ENCODE results near the gene ATG12. TPM values are rescaled to one million over a fixed set of nuclear protein-coding genes. Genes with fewer than 3 reads are reported as not detected.

The ATG12 gene
- total RNA-seq, 1 experiment from 2014 or later = 48.7 TPM

GRCh38 chr5:115844321-115844817 is 3.0 kb upstream of the ATG12 start:
- no peak for DNase-seq
- H3K4me3 ChIP-seq = no peak overlapping the region
- H3K27ac ChIP-seq = no peak overlapping the region
- H2AFZ ChIP-seq = no peak overlapping the region
- no peaks in the 10 kb centered on the region; the same call in 1 of the 2 replicates for H3K9me3 ChIP-seq (ENCODE audit: insufficient read depth, low read depth)
- peaks cover 47% of the 10 kb centered on the region for H3K79me2 ChIP-seq (ENCODE audit: low read depth)
- no peaks in the 10 kb centered on the region for H3F3A ChIP-seq (ENCODE audit: insufficient read depth, low read depth)
- no TSS peak for BruUV-seq (replicated peaks)
- intact Hi-C loops (cut with micrococcal nuclease; ENCODE audit: unreplicated experiment) = loop anchor here (5.0 kb wide), 3 partner anchors 238 to 747 kb away; no protein-coding TSS in a partner anchor
- 0 out of 2 replicates have a peak overlapping the region, but pooled peaks have one; percentile 95 for H3K4me2 ChIP-seq
- peaks cover 24% of the 10 kb centered on the region for H3K4me1 ChIP-seq (replicated peaks; ENCODE audit: insufficient read depth)
- ChIA-PET POLR2A (ENCODE audit: unreplicated experiment) (no interaction called here), CTCF (no interaction called here)
- no peak for TF ChIP-seq CTCF (conservative IDR thresholded peaks at IDR 0.05)
- no peaks in the 10 kb centered on the region for H3K9me2 ChIP-seq (ENCODE audit: insufficient read depth)
- no peaks in the 10 kb centered on the region for H3K36me3 ChIP-seq (ENCODE audit: low read depth)
- no peaks in the 10 kb centered on the region for H3K27me3 ChIP-seq (ENCODE audit: insufficient read depth, low read depth)
- H4K20me1 ChIP-seq (ENCODE audit: insufficient read depth) = peaks cover 8% of the 10 kb centered on the region

DNA sequence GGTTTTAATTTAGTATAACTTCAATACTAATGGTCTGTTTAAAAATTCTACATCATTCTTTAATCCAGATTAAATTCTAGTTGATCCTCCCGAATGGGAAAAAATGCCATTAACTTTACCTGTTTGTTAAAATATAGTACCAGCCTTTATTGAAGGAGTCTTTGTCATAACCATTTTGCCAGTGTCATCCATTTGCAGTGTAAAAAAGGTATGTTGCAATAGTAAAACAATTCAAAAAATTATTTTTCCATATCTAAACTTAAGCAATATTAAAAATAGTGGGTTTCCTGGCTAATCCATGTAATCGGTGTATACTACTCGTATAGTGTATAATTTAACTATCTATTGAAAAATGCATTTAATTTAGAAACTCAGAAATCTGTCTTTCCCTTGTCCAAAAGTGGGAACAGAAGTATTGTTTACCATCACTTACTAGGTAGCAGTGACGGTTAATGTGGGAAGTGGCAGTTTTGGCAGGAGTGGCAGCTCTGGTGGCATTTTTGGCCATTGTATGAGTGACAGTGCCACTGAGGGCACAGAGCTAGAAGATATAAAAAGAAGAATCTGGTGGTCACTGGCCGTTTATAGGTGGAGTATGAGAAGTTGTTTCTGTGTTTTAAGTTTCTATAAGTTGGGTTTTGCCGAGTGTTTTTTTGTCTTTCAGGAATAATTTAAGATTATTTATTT is 2.2 kb upstream of the ATG12 start:
- intact Hi-C loops (cut with micrococcal nuclease; ENCODE audit: unreplicated experiment) = loop anchor here (5.0 kb wide), 3 partner anchors 239 to 746 kb away; no protein-coding TSS in a partner anchor
- Histone ChIP-seq H3K9me2 (ENCODE audit: insufficient read depth) (no peaks in the 10 kb centered on the region), H3K27me3 (ENCODE audit: insufficient read depth, low read depth) (no peaks in the 10 kb centered on the region), H2AFZ (no peak overlapping the region), H3K36me3 (ENCODE audit: low read depth) (no peaks in the 10 kb centered on the region), H3K4me3 (peak overlapping the region; percentile 88), H3K9me3 (ENCODE audit: insufficient read depth, low read depth) (no peaks in the 10 kb centered on the region; the same call in 1 of the 2 replicates), H3F3A (ENCODE audit: insufficient read depth, low read depth) (no peaks in the 10 kb centered on the region), H3K27ac (no peak overlapping the region), H3K4me1 (replicated peaks; ENCODE audit: insufficient read depth) (peaks cover 32% of the 10 kb centered on the region), H4K20me1 (ENCODE audit: insufficient read depth) (peaks cover 13% of the 10 kb centered on the region), H3K4me2 (peak overlapping the region; percentile 95), H3K79me2 (ENCODE audit: low read depth) (peaks cover 54% of the 10 kb centered on the region)
- POLR2A ChIA-PET (ENCODE audit: unreplicated experiment) = no interaction called here
- no peak for DNase-seq
- TF ChIP-seq CTCF (conservative IDR thresholded peaks at IDR 0.05) = no peak
- no peak for TF ChIP-seq EZH2 (IDR thresholded peaks at IDR 0.05; ENCODE audit: low read depth)
- CTCF ChIA-PET = no interaction called here
- no TSS peak for BruUV-seq (replicated peaks)

- no peaks in the 10 kb centered on the region for H3K9me2 ChIP-seq (ENCODE audit: insufficient read depth)
- POLR2A ChIA-PET (ENCODE audit: unreplicated experiment) = no interaction called here
- H3K36me3 ChIP-seq (ENCODE audit: low read depth) = peaks cover 3% of the 10 kb centered on the region; the same call in 1 of the 2 replicates
- no peak for TF ChIP-seq CTCF (conservative IDR thresholded peaks at IDR 0.05)
- no peak for TF ChIP-seq EZH2 (IDR thresholded peaks at IDR 0.05; ENCODE audit: low read depth)
- peaks cover 60% of the 10 kb centered on the region for H3K79me2 ChIP-seq (ENCODE audit: low read depth)
- H2AFZ ChIP-seq = peak overlapping the region; percentile 85
- BruUV-seq (replicated peaks) = TSS peak; percentile 39
- no peaks in the 10 kb centered on the region; the same call in 1 of the 2 replicates for H3K9me3 ChIP-seq (ENCODE audit: insufficient read depth, low read depth)
- CTCF ChIA-PET = no interaction called here
- H3F3A ChIP-seq (ENCODE audit: insufficient read depth, low read depth) = no peaks in the 10 kb centered on the region
- peak overlapping the region; percentile 95 for H3K4me2 ChIP-seq
- H4K20me1 ChIP-seq (ENCODE audit: insufficient read depth) = peaks cover 19% of the 10 kb centered on the region
- no peak for DNase-seq
- H3K4me3 ChIP-seq = peak overlapping the region; percentile 88
- intact Hi-C loops (cut with micrococcal nuclease; ENCODE audit: unreplicated experiment) = loop anchor here (5.0 kb wide), 3 partner anchors 239 to 746 kb away; no protein-coding TSS in a partner anchor
- no peaks in the 10 kb centered on the region for H3K27me3 ChIP-seq (ENCODE audit: insufficient read depth, low read depth)
- peaks cover 35% of the 10 kb centered on the region for H3K4me1 ChIP-seq (replicated peaks; ENCODE audit: insufficient read depth)
- no peak overlapping the region for H3K27ac ChIP-seq
Measured at GRCh38 chr5:115842952-115843351, 1.6 kb upstream of the ATG12 start.

All from PC-9 (cell line).